ENCODE data around the gene CD163L1.

DNA sequence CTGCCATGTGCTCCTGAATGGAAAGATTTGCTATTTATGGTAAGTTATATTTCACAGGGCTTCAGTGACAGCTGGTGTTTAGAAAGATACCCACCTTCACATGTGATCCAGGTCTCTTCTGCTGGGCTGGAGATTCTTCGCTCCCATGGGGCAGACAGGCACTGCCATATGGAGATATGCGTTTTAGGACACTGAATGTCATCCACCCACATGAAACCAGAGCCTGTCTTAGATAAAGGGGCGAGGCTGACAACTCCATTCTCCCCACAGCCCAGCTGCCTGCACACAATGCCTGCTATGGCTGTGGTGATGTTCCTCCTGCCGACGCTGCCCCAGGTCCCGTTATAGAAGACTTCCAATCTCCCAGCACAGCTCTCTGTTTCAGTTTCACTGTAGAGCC, 70.7 kb downstream of the CD163L1 start:
- TF ChIP-seq, protein P1, sequence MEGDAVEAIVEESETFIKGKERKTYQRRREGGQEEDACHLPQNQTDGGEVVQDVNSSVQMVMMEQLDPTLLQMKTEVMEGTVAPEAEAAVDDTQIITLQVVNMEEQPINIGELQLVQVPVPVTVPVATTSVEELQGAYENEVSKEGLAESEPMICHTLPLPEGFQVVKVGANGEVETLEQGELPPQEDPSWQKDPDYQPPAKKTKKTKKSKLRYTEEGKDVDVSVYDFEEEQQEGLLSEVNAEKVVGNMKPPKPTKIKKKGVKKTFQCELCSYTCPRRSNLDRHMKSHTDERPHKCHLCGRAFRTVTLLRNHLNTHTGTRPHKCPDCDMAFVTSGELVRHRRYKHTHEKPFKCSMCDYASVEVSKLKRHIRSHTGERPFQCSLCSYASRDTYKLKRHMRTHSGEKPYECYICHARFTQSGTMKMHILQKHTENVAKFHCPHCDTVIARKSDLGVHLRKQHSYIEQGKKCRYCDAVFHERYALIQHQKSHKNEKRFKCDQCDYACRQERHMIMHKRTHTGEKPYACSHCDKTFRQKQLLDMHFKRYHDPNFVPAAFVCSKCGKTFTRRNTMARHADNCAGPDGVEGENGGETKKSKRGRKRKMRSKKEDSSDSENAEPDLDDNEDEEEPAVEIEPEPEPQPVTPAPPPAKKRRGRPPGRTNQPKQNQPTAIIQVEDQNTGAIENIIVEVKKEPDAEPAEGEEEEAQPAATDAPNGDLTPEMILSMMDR (IDR thresholded peaks at IDR 0.05; ENCODE audit: low read length), result no peak
- TF ChIP-seq EZH2 (optimal IDR thresholded peaks at IDR 0.05; ENCODE audit: low read depth, low read length) (no peak), EZH2phosphoT487 (IDR thresholded peaks at IDR 0.05; ENCODE audit: low read length) (no peak)
